Measurements from ENCODE around the gene MDFI.

The MDFI gene

DNA sequence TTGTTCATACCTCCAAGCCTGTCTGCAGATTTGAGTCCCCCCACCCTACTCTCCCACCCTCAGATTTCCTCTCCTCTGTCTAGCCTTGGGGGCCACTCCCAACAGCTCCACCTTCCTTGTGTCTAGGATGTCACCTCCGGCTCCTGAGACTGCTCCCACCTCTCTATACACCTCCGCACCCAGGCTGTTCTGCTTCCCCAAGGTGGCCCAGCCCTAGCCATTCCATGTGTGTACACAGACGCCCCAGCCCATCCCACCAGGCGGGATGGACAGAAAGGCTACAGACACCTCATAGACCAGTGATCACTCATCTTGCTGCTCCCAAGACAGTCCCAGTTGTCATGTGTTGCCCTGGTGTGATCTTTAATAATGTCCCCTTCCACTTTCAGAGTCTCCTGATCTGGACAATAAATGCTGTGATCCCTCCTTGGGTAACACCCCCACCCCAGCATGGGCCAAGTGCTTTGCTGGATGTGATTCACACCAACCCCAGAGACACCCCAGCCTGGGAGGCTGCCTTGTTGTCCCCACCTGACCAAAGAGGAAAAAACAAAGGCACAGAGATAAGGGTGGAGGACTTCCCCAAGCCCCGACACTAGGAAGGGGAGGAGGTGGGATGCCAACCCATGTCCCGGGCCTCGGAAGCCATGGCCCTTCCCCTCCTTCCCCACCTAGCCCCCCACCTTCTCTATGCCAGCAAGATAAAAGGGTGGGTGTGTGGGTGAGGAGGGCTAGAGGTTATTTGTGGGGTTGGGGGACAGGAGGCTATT is 36.1 kb downstream of the MDFI start:
- DNase-seq = no peak

DNA sequence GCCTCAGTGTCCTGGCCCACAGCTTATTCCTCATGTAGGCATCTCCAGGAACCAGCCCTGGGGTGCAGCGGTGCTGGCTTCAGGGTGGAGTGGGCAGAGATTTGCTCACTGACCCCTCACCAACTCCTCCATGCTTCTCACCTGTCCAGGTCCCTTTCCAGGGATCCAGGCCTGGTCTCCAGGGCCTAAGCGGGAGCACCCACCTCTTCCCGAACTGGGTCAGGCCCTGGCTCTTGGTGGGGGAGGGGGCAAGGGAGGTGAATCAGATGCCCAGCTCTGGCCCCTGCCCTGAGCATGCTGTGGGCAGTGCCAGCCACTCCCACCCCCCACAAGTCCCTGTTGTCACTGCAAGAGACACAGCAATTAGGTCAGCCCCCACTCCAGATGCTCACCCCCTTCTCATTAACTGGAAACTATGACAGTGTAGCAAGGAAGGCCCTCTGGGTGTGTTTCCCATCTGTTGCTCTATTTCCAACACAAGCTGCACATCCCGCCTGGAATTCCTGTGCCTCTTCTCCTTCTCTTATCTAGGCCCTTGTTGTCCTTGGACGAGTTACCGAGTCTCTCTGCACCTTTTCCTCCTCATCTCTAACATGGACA is 37.0 kb downstream of the MDFI start:
- DNase-seq = no peak

DNA sequence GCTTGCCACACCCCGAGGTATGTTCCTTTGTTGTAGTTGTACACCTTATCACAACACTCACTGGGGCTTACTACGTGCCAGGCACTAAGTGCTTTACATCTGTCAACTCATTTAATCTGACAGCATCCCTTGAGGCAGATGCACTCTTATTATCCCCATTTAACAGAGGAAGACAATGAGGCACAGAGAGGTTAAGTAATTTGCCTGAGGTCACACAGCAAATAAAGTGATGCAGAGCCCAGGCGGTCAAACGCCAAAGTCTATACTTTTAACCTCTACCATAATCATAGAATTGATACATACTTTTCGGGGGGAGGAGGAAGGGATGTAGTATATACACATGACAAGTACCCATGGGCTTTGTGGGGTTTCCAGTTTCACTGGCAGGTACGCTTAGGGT is 37.7 kb downstream of the MDFI start:
- DNase-seq = no peak

DNA sequence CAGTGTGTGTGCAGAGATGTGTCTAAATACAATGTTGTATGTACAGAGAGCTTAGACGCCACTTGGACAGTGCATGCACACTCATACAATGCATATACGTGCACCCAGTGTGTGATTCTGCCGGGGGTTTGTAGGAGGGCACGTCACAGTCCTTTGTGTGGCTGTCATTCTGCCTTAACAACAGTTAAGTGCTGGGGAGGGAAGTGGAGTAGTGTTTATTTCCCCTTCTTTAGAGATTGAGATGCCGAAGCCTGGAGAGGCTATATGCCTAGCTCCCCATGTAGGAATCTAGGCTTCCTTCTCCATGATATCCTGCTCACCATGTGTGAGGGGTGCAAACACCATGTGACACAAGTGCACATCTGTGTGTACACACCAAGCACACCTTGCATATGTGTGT is 38.2 kb downstream of the MDFI start:
- DNase-seq = no peak

DNA sequence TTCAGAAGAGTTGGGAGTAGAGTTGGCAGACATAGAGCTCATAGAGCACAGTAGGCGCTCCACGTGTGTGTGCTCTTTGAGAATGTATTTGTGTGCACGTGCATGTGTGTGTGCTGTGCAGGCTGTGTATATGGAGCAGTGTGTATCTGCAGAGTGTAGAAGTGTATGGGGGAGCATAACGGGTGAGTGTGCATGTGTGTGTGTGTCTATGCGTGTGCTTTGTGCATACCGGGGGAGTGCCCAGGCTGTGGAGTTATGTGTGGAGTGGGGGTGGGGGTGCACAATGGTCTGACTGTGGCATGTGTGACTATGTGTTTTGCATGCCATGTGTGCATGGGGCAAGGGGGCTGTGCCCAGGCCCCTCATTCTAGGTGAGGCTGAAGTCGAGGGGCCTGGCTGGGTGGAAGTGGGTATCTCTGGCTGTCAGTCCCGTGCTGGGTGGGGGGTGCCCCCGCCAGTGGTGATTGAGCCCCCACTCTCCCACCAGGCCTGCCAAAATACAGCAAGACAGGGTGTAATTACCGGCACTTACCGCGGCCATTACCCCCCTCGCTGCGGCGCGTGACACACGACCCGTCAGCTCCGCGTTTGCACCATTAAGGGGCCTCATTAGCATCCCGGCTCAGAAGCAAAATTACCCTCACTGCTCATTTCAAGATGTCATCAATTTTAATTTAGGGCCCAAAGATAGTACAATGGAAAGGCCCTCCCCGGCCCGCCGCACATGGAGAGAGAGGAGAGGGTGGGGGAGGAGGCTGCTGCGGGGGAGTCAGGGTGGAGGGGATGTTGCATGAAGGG is 39.1 kb downstream of the MDFI start:
- no peak for DNase-seq

DNA sequence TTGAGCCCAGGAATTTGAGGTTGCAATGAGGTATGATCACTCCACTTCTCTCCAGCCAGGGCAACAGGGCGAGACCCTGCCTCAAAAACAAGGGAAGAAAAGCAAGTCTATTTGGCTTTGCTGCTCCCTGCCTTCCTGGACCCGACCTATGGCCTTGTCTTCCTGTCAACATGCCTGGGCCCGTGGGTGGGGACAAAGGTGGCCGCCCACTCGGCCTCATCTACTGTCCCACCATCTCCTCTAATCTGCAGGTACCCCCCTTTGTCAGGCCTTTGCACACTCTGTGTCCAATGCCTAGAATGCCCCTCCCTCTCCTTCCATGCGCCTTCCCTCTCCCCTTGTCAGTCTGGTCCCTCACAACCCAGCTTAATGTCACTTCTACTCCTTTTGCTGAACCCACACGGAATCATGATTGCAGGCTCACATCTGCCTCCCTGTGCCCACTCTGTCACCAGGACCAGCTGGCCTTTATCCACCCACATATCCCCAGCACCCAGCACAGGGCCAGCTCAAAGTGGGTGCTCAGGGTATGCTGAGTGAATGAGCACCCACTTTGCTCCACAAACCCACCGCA is 40.3 kb downstream of the MDFI start:
- no peak for DNase-seq

DNA sequence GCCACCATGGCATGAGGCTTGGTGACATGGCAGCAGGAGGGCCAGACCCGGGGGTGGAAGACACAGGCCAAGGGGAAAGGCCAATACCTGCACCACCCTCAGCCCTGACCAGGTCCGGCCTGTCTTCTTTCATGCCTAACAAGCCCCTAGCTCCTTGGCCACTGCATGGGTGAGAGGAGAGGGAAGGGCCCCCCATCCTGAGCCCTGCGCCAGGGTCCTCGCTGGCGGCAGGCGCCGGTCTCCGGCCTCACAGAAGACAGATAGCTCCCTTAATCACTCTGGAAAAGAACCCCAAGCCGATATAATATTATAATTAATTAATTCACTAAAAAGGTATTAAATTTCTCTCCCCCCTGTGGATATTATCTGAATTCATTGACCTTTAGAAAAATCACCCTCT is 41.4 kb downstream of the MDFI start:
- no peak for DNase-seq

DNA sequence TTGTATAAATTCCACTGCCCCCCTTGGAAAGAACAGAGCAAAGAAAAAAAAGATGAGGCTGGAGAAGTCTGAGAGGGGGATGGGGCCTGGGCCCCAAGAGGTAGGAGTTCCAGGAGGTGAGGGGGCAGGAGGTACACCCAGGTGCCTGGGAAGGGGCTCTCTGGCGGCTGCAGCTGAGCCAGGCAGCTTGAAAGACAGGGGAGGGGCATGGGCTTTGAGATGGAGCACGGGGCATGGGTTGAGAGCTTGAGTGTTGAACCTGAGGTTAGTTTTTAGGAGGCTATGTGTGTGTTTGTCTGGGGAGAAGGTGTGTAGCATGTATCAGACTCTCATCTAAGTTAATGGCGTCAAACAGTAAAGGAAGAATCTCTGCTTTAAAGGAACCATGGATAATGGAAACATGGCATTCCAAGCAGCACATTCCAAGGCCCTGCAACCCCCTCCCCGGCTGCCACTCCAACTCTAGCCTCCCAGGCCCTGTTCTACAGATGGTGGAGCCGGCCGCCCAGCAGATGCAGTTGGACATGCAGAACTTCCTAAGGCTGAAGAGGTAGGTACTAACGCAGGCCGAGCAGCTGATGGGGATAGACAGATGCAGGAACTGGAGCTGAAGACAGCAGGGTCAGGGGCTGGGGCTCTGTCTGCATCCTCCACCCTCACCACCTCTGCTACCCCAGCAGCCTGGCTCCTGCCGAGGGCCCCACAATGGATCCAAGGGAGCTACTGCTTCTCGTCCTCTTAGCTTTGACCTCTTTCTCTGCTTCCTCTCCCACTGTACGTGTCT is 42.1 kb downstream of the MDFI start:
- DNase-seq = no peak

DNA sequence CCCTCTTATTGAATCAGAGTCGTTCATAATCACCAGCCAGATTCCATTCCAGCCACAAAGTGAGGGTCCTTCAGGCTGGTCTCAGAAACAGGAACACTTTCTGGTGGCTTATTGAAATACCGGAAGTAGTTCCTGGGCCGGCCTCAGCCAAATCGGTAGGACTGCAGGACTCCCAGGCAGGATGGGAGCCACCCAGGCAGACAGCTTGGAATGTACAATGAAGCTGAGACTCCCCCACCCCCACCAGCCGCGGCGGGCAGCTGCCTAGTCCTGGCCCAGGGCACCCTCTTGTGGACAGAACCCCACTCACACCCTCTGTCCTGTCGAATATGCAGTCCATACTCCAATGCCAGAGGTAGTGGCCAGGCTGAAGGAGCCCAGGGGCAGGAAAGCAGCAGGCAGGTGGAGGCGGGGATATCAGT is 43.8 kb downstream of the MDFI start:
- peak; percentile 34 to 51 (median 46) for DNase-seq

DNA sequence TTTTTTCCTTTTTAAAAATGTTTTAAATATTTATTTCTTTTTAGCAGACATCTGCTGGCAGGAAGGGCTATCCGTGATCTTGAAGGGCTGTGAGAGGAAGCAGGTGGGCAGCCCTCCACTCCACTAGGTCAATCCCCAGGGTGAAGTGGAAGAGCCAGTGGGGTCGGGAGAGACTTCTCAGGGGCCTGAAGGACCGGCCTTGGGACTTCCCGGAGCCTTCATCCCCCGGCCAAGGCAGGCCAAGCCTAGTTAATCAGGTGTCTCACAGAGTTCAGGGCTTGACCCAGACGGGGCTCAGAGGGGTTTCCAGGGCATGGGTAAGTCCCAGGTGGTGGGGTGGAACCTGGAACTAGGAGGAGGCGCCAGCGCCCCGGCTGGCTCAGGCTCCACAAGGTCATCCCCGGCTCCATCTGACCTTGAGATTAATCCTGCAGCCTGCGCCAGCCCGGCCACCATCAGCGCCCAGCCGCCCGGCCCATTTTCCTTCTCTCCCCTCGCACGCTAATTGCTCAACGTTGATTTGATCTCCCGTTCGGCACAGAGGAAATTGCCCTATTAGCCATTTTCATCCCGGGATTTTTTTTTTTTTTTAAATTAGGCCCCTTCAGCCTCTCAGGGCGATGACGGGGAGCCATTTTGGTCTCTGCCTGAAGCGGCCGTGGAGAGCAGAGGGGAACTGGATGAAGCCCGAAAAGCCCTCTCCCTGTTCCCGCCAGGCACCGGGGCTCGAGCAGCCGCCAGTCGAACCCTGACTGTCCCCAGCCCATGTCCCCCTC is 44.4 kb downstream of the MDFI start:
- no peak for DNase-seq

DNA sequence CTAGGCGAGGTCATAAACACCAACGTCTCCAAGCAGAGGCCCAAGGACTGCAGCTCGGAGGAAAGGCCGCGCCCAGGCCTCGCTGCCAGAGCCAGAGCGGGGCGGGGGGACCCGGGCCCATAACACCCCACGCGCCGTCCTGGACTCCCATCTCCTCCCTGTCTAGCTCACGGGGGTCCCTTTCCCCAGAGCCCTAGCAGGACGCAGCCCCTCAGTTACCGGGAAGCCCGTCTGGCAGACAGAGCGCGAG is 44.9 kb downstream of the MDFI start:
- DNase-seq = no peak

DNA sequence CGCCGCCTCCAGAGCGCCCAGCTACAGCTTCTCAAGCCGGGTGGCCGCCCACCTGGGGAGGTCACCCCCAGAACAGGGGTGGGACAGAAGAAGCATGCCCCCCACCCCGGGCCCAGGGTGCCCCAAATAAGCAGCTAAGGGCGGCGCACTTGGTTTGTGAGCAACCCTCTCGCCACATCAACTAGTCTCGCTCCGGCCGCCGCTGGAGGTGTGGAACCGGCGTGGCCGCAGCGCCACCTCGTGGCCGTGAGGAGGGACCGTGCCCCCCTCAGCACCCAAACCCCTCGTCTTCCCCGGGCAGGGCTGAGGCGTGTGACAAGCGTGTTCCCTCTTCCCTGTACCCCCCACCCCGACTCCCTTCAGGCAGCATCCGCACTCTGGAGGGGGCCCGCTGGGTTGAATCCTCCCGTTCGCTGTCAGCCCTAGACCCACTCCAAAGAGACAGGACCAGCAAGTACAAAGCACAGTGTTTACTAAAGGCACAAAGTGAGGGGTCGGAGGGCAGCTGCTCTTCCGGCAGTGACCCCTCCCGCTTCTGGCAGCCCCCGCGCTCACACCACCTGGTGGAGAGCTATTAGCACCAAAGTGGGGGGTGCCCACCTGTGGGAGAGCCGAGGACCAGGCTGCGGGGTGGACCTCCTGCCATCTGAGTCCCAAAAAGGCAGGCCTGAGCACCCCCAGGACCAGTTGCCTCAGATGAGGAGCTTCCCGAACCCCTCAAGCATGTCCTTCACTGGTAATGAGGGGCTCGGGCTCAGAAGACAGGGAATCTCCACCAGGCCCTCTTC is 45.4 kb downstream of the MDFI start:
- peak; percentile 44 to 65 (median 54) for DNase-seq

DNA sequence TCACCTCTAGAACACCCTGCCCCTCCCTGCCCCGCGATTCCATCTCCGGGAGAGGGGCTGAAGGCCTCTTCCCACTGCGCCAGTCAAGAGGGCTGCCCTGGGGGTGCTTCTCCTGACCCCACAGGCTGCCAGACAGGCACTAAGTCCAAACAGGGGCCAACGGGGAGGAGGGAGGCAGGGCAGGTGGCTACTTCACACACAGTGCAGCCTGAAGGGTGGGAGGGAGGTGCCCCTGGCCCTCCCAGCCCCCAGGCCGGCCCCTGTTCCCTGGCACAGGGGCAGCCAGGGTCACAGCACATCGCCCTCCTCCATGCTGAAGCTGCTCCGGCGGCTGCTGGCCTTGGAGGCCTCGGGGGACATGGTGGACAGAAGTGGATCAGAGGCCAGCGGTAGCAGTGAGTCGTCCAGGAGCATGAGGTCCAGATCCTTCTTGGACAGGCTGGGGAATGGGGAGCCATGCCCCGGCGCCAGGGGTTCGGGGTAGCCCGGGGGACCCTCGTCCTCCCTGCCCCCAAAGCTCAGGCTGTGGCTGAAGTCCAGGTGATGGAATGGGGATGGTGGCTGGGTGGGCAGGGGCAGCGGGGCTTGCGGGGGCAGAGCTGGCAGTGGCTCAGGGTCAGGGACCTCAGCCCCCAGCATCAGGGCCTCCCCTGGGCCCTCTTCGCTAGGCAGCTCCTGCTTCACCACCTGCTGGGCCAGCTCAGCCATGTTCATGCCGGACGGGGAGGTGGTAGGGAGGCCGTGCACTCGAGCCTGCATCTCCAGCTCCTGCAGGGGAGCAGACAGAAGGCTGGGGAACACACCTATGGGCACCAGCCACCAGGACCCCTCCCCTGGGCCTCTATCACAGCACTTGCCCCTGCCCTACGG is 46.3 kb downstream of the MDFI start:
- DNase-seq = no peak

DNA sequence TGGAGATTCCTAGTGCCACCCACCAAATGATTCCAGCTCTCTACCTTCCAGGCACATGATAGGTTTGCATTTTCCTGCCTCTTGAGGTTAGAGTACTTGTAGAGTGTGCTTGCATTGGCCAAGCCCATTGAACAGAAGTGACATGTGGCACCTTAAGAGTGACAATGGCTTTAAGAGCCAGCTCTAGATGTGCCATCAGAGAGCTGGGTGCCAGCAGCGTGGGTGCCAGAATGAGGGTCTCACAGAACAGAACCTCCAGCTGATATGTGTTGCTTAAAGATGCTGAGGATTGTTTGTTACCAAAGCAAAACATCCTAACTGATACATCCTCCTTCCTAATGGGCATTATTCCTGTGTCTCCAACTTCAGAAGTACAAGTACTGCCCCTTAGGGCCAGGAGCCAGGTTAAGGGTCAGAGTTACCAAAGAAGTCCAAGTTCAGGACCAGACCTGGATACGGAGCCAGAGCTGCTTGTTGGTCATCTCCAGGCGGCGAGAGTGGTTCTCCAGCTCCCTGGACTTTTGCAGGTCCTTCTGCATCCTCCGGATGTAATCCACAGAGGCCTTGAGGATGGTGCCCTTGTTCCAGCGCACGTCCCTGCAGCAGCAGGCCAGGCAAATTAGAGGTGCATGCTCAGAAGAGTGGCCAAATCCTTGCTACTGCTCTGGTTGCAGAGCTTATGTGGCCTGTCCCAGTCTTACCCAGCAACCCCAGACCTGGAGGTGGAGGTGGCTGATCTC is 47.5 kb downstream of the MDFI start:
- DNase-seq = no peak

DNA sequence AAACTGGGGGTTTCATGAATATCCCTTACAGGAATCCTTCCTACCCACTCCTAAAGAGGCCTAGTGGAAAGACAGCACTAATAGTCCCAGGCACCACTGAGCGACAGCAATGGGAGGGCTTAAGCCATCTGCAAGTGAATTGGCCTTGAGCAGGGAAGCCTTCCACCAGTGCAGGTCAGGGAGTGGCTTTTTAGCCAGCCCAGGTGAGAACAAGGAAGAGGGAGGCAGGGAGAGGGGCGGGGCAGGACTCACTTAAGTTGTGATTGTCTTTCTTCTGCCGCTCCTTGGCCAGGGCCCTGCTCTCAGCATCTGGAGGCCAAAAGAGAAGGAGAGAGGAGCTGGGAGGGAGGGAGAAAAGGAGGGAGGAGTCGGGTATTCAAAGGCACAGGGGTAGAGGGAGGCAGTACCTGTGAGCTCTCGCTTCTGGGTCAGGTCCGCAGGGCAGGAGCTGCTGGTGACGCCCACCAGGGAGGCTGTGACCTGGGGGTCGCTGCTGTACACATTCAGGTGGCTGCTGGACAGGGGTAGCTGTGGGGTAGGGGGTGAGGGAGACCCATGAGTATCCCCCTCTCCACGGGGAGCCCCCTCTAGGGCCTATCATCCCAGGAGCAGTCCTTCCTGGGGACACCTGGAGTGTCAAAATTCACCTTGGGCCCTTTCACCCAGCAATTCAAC is 49.4 kb downstream of the MDFI start:
- no peak for DNase-seq

DNA sequence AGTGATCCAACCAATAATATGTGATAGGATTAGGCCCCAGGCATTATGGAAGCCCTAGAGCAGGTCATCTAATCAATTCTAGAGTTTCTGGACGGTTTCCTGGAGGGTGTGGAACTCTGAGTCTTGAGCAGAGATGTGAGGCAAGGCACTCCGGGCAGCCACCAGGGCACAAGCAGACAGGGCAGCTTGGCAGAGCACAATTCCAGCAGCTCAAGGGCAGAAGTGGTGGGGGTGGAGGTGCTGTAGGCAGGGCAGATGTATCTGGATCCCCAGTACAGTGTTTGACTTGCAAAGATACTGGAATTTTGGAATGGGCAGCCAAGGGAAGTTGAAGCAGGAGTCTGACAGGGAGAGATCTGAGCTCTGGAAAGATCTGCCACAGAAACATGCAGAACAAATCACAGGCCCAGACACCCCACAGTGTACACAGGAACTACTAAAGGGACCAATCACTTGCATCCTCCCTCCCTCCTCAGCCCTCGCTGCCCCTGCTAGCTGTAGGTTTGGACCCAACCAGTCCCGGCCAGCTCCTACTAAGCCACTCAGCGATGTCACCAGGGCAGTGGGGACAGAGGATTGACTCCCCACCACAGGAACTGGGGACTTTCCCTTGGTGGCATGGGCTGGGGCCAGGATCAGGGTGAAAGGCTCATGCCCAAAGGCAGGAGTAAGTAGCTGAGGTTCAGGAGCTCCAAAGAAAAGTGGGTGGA is 50.1 kb downstream of the MDFI start:
- no peak for DNase-seq

DNA sequence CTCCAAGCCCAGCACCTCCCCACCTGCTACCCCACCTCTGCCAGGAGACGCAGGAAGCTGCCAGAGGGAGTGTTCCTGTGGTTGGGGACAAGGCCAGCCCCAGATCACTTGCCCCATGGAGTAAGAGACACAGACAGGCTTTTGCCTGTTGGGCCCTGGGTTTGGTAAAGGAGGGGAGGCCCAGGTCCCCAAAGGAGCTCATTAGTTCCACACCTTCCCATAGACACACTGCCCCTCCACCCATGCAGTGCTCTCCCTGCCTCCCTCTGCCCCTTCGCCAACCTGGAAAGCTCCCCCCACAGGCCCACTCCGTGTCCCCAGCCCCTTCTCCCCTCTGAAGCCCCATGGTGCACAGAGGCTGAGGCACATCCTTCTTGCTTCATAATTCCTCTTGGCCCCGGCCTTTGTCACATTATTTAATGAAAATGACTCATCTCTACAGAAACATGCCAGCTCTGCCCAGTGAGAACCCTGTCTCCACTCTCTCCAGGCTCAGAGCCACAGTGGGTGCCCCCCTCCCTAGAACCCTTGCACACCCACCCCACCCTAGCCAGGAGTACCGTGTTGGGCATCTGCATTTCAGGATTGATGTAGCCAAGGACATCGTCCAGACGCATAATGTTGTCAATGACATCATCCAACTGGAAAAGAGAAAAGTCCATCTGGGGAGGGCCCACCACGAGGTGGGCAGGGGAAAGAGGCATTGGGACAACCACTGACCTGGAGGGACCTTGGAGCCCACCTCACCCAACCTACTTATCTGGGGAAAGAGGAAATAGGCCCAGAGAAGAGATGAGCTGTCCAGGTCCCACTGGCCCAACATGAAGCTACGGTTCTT is 51.1 kb downstream of the MDFI start:
- no peak for DNase-seq

Data from activated CD4-positive, CD25-positive, alpha-beta regulatory T cell (primary cell).